IPS DF 19.7 (cell line): Measurements from ENCODE around the gene SMARCA4.

Experiments
- DNase-seq: peaks from one replicate; pipeline ENCODE4 v3.0.0-alpha.2; 2013; ENCODE audit warnings: low read depth, low spot score

Gene SMARCA4

DNA sequence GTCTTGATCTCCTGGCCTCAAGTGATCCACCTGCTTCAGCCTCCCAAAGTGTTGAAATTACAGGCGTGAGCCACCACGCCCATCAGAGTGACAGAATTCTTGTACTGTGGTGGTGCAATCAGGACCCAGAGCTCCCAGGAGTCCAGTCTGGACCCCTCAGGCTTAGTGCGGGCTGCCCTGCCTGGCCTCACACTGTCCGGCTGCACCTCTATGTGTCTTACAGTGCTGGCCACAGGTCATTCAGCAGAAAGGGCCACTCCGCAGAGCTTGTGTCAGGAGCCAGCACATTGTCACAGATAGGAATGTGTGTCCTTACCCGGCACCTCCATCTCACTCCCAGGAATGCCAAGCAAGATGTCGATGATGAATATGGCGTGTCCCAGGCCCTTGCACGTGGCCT is 49.2 kb downstream of the SMARCA4 start:
- no peak for DNase-seq

DNA sequence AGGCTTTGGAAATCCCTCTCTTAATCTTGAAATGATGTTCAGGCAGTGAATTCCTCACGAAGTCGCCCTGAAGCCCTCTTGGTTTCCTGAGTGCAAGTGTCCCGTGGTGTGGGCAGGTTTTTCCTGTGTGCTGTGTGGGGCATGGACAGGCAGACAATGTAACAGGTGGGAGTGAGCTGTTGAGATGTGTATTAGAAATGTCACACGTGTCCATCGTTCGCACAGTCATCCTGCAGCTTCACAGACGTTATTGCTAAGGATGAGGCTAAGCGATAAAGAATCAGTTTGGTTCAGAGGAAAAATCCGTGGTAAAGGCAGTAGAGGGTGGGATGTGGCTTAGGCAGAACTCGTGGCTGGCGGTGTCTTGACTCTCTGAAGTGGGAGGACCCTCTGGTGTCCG is 51.7 kb downstream of the SMARCA4 start:
- no peak for DNase-seq

DNA sequence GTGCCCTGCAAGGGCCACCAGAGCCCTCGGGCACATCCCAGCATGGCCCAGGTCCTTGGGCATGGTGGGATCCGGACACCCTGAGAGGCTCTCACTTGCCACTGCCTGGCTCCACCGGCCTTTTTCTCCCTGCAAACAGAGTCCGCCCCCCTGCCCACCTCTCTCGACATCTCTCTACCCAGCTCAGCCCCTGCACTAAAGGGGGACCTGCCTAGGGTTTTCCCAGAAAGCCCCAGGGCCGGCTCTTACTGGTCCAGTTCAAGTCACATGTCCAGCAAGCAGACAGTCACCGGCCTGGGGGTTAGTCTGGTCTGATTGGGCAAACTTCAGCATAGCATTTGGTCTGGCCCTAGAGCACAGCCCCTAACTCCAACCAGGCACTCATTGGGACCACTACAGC is 52.9 kb downstream of the SMARCA4 start:
- DNase-seq: no peak

DNA sequence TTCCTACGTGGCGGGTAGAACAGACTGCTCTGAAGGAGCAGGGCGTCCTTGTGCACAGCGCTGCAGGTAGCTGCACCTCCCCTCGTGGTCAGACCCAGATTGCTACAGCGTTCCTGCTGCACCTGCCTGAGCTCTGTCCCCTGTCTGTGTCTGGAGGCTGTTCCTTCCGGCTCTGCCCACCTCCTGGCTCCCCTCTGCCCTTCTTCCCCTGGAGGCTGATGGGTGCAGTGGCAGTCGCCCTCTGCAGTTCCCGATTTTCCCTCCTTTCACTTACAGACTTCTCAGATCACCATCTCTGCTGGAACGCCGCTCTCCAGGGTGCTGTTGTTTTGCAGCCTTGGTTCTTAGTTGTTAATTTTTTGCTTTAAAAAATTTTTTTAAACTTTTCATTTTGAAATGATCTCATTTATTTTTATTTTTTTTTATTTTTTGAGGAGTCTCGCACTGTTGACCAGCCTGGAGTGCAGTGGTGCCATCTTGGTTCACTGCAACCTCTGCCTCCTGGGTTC is 53.6 kb downstream of the SMARCA4 start:
- DNase-seq: no peak

DNA sequence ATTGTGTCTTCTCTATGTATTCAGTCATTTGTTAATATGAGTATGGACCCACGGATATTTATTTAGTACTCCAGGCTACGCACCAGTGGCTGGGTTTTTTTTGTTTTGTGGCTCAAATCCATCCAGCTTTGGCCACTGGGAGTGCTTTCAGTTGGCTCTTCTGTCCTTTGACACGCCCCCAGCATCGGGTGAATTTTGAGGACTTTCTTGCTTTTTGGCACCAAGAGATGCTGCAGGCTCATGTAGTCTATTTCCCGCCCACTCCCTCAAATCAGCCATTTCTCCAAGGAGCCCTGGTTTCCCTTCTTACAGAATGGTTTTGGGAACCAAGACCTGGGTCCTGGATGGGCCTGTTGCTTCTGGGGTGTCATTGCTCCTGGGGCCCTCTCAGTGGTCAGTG is 55.8 kb downstream of the SMARCA4 start:
- no peak for DNase-seq

DNA sequence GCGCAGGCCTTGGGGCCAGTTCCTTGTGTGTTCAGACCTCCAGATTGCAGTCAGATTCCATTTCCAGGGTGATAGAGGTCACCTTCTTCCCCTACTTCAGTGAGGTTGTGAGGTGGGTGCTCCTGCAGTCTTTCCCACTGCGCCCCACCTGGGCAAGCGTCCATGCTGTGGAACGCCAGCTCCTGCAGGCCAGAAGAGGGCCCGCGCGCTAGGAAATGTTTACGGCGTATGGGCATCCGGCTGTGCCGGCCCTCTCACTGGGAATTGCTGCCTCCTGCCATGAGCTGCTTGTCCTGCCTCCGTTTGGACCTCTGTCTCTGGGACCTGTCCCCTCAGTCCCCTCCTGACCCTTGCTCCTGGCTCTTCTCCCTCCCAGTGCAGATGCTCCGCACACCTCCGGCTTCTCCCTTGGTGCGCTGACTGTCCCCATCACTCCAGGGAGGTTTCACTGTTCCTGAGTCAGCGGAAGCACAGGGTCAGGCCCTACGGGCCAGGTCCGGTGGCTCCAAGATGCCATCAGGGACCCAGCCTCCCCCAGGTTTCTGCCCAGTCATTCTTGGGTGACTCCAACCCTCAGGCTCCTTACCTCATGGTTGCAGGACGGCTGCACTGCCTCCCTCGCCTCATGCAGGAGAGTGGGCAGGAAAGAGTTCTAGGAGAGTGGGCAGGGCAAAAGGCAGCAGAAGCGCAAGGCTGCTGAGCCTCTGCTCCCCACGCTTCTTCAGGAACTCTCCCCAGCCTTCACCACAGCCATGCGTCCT is 56.6 kb downstream of the SMARCA4 start:
- DNase-seq: no peak

DNA sequence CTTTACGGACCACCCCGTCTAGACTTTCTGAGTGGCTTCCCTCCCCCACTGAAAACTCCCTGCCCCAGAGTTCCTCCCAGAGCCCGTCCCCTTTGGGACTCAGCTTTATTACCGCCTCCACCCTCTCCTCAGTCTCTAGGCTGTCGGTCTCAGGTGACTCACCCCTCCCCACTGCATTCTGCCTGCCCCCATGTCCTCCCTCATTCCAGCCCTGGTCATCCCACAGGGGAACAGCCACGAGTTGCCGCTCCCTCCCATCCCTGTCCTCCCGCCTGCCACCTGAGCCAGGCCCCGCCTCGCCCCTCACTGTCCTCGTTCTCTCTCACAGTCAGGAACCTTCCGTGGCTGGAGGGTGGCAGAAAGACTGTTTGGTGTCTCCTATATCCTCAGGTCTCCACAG is 57.3 kb downstream of the SMARCA4 start:
- no peak for DNase-seq

DNA sequence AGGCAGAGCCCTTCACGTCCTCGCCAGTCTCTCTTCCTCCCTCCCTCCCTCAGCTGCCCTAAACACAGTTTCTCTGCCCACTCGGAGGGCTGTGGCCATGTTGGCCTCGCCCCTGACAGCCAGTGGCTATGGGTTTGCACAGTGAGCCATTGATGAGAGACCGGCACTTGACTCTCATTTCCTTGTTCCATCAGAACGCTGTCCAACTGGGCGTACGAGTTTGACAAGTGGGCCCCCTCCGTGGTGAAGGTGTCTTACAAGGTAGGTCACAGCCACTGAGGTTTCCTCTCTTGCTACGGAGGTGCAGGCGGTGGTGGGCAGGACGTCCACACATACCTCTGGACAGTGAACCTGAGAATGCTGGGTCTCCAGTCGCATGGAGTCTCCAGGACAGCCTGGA is 57.9 kb downstream of the SMARCA4 start:
- no peak for DNase-seq

DNA sequence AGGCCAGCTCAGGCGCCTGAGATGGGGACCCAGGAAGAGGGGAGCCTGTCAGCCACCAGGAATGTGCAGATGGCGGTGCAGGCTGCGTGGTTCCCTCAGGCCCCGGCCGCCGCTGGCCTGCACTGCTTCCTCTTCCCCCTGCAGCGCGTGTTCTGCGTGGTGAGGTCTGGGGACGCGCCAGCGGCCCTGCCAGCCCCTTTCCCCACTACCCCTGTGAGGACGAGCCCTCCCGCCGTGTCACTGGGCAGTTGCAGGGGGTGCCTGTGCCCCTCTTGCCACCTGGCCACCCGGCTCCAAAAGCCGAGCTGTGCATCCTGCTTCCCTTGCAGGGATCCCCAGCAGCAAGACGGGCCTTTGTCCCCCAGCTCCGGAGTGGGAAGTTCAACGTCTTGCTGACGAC is 58.4 kb downstream of the SMARCA4 start:
- DNase-seq: no peak

DNA sequence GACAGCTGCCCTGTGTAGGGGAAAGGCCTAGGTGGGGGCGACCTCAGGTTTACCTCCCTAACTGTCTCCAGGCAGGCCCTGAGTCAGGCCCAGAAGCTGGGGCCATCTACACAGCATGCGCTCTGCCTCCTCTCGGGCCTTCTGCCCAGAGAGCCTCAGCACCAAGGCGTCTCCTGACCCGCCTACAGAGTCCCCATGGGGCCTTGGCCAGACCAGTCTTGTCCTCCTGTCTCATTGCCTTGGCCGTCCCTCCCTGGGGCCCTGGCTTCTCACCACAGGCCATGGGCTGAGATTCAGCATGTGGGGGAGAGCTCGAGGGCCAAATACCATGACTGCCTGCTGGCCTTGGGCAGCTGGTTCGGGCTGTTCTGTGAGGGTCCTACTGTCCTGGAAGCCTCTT is 59.0 kb downstream of the SMARCA4 start:
- DNase-seq: no peak

DNA sequence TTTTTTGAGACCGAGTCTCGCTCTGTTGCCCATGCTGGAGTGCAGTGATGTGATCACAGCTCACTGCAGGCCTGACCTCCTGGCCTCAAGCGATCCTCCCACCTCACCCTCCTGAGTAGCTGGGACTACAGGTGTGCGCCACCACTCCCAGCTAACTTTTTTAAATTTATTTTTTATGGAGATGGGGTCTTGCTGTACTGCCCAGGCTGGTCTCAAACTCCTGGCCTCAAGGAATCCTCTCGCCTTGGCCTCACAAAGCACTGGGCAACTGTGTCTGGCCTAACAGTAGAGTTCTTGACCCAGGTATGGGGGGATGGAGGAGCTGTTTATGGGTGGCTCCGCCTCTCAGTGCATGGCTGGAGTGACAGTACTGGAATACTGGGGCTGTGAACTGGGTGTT is 59.6 kb downstream of the SMARCA4 start:
- no peak for DNase-seq

DNA sequence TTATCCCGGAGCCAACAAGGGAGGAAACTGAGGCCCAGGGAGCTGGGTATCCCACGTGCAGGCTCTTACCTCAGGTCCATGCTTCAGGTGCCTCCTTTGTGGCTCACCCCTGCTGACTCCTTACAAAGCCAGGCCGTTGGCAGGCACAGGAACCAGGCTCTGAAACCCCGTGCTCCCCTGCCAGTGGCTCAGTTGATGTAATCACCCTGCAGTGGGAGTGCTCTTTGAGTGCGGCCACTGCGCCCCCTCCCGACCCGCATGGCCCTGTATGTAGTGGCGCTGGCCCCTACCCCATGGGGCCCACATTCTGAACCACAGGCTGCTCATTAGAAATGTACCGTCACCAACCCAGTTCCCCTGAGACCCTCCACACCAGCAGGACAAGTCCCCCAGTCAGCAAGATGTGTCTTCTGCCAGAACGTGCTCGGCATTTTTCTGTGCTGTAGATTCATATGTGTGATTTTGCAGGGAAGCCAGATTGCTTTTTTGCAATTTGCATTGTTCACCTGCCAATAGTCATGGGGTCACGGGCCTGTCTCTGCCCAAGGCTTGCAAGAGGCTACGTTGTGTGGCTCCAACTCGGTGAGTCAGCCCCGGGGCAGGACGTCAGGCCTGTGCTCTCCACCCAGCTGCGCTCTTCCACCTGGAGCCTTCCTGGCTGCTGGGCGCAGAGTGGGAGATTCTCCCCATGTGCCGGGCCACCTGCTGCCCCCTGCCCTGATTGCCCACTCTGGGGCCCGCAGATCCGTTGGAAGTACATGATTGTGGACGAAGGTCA is 60.3 kb downstream of the SMARCA4 start:
- no peak for DNase-seq

DNA sequence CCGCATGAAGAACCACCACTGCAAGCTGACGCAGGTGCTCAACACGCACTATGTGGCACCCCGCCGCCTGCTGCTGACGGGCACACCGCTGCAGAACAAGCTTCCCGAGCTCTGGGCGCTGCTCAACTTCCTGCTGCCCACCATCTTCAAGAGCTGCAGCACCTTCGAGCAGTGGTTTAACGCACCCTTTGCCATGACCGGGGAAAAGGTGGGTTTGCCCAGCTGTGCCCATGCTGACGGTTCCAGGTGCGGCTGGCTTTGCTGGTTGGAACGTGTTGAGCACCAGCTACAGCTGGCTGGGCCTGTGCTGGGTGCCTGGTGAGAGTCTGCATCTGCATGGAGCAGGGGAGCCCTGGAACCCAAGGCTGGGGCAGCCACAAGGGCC is 60.9 kb downstream of the SMARCA4 start:
- DNase-seq: no peak

DNA sequence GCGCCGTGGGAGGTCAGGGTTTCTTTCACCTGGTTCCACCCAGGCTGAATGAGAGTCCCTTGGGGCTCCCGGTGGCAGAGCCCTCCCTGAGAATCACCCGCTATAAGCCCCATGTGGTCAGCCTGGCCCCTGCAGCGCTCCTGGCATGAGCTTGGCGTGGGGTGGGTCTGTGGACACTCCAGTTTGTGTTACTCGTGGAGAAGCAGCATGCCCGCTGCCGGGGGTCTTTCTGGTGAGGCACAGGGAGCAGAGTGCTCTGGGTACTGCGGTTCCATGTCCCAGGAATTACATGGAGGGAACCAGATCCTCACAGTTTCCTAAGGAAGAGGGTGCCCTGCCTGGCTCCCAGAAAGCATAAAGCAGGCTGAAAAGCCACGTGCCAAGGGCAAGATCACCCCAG is 62.2 kb downstream of the SMARCA4 start:
- DNase-seq: no peak

DNA sequence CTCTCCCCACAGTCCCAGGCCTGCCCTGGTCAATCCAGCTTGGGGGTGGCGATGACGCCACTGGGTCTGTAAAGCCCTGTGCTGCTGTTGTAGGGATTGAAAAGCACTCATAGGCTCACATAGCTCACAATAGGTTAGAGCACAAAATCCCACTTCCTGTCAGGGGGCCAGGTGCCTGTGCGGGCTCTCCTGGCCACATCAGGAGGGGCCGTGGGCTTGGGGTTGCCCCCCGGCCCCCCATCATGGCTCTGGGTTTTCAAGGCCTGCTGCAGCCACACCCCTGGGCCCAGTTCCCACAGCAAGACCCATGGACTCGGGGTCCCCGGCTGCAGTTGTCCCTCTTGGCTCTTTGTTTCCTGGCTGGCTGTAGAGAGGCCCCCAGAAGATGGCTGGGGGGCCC is 62.9 kb downstream of the SMARCA4 start:
- no peak for DNase-seq

DNA sequence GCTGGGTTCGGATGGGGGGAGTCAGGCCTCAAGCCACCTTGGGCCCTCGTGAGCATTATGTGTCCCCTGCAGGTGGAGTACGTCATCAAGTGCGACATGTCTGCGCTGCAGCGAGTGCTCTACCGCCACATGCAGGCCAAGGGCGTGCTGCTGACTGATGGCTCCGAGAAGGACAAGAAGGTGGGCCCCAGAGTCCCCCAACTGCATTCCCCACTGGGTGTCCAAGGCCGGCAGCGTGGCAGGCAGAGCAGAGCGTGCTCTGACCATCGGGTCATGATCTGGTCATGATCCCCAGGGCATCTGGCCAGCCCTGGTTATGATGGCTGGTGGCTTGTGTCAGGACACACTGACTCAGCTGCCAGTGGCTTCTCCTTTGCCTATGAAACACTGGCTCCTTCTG is 63.4 kb downstream of the SMARCA4 start:
- DNase-seq: no peak

DNA sequence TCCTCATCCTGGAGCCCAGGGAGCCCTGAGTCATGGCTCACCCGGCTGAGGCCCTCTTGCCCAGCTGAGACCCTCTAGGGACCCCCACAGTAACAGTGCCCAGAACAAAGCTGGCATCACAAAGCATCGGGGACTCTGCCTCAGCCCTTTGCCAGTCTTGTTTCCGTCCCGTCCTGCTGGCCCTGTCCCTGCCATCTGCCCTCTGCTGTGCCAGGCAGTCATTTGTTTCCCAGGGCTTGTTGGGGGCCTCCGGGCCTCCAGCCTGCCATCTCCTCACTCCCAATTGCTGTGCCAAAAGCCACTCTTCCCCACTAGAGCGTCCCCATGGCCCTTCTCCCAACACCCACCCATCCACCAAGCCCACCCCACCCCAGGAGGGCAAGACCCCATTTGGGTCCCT is 64.2 kb downstream of the SMARCA4 start:
- DNase-seq: no peak

DNA sequence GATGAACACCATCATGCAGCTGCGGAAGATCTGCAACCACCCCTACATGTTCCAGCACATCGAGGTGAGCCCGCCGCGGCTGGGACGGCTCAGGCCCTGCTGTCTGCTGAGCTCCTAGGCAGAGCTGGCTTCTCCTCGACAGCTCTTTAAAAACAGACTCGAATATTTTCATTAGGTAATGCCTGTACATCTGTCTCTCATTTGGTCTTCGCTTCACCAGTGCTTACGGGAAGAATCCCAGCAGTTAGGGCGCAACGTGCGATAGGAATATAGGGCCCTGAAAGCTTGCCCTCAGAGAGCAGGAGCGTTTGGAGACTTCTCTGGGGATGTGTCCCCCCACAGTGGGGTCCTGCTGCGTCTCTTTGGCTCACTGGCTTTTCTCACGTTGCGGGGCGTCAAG is 64.6 kb downstream of the SMARCA4 start:
- DNase-seq: no peak

DNA sequence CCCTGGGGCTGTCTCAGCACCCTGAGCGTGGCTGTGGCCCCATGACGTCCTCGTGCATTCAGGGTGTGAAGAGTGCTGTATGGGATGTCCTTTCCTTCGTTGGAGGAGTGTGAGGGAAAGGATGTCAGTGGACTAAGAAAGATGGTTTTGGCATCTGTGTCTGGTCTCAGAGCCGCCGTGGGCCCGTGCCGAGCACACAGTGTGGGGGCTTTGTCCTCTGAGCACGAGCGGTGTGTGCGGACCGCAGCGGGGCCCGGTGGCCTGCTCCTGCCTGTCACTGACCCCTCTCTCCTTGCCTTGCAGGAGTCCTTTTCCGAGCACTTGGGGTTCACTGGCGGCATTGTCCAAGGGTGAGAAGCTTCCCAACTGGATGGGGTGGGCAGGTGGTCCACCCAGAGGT is 65.2 kb downstream of the SMARCA4 start:
- DNase-seq: no peak

DNA sequence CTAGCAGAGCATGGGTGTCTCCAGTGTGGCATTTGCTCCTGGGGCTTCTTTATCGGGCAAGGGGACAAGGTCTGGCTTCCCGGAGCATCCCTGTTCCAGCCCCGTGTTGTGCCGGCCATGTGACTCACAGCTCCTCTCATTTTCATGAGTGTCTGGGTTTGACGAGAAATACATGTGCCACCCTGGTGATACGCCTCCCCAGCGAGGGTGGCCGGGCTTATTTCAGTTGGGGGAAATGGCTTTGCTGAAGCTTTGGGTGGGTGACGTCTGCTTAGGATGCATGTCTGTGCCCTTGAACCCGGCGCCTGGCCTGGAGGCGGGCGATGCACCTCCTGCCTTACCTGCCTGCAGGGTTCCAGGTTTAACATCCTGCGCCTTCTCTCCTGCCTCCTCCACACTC is 66.6 kb downstream of the SMARCA4 start:
- DNase-seq: no peak

DNA sequence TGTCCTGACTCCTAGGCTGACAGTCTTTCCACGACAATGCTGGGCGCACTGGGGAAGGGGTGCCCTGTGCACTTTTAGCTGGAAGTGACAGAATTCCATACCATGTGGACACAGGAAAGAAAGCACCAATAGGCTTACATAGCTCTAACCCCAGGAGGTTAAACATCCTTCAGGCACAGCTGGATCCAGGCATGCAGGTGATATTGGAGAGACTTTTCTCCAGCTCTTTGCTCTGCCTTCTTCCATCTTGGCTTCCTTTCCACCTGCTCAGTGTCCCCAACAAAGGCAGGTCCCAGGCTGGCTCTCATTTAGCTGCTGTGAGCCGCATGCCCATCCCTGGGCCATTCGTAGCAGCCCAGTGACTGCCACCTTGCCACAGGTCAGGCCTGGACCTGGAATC is 67.3 kb downstream of the SMARCA4 start:
- DNase-seq: no peak

DNA sequence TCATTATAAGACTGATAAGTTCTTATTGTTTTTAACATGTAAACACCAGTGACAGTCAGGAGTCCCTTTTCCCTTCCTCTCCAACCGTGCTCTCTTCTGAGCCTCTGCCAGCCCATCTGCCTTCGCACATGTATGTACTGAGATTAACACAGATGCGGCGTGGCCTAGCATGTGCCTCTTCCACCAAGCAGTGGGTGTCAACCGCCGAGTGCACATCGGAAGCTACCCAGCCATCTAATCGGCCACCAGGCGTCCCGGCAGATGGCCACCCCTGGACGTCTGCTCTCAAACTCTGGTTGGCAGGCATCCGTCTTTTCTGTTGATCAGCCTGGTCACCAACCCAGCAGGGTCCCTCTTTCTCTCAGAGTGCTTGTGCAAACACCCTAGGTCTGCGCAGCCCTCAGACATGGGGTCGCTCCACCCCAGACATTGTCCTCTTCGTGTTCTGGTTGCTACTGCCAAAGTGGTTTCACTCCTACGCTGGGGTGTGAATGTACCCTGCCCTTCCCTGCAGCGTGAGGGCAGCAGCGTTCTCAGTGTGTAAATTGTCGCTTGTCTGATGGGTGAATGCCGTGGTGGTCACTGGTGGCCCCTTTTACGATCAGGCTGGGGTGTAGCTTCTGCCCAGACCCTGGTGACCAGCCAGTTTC is 70.7 kb downstream of the SMARCA4 start:
- no peak for DNase-seq

DNA sequence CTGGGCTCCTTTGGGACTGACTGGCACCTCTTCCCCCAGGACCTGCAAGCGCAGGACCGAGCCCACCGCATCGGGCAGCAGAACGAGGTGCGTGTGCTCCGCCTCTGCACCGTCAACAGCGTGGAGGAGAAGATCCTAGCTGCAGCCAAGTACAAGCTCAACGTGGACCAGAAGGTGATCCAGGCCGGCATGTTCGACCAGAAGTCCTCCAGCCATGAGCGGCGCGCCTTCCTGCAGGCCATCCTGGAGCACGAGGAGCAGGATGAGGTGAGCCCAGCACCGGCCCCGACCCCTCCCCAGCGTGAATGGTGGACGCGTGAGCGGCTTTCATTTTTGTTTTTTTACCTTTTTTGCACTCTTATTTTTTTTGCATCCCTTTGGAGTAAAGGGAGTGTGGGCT is 72.4 kb downstream of the SMARCA4 start:
- no peak for DNase-seq
